Tibial artery (tissue), 4 donors: ENCODE results near the gene RAD51B.

Experiments
- DNase-seq, 2 donors: peaks; one replicate each; pipeline ENCODE4 v3.0.0-alpha.2; 2019
- H3K27ac ChIP-seq, 2 donors: fragments of 200-600 bp; sonication (generic) in 1 of 2; 1 replicate in 1 of 2; 2 replicates in 1 of 2; pipeline ENCODE4 v1.5.1; 2018 to 2019; ENCODE audit warnings: mild to moderate bottlenecking in 1 of 2
- H3K27me3 ChIP-seq, 2 donors: fragments of 200-600 bp; sonication (generic) in 1 of 2; one replicate each; pipeline versions ENCODE4 v1.5.1 to v1.6.0; 2016 to 2019
- H3K36me3 ChIP-seq, 3 donors: fragments of 200-600 bp; sonication (generic) in 2 of 3; one replicate each; pipeline ENCODE4 v1.5.1; 2016 to 2019; ENCODE audit warnings: mild to moderate bottlenecking in 2 of 3
- H3K4me1 ChIP-seq, 4 donors: fragments of 200-600 bp; sonication (generic) in 2 of 4; 1 replicate in 3 of 4; 2 replicates in 1 of 4; pipeline ENCODE4 v1.5.1; 2016 to 2019
- H3K4me3 ChIP-seq, 2 donors: fragments of 200-600 bp; sonication (generic) in 1 of 2; 1 replicate in 1 of 2; 2 replicates in 1 of 2; pipeline ENCODE4 v1.5.1; 2018 to 2019; ENCODE audit warnings: mild to moderate bottlenecking in 2 of 2
- H3K9me3 ChIP-seq, 3 donors: fragments of 200-600 bp; sonication (generic) in 1 of 3; one replicate each; pipeline ENCODE4 v1.5.1; 2016 to 2019
- intact Hi-C: fragments of 100-400 bp; cut with DNase I; formaldehyde crosslinking; loops from one replicate; pipeline ENCODE4 v1.15.0; 2023; ENCODE audit warnings: low total_unique reads
- TF ChIP-seq, protein P1 (sequence below), 2 experiments: fragments of 200-600 bp in 1 of 2; fragments of 450-650 bp in 1 of 2; IDR thresholded peaks; one replicate each; pipeline ENCODE4 v1.5.1; 2017 to 2019; ENCODE audit warnings: antibody characterized with exemption in 2 of 2, mild to moderate bottlenecking in 1 of 2, moderate library complexity in 1 of 2

The RAD51B gene

DNA sequence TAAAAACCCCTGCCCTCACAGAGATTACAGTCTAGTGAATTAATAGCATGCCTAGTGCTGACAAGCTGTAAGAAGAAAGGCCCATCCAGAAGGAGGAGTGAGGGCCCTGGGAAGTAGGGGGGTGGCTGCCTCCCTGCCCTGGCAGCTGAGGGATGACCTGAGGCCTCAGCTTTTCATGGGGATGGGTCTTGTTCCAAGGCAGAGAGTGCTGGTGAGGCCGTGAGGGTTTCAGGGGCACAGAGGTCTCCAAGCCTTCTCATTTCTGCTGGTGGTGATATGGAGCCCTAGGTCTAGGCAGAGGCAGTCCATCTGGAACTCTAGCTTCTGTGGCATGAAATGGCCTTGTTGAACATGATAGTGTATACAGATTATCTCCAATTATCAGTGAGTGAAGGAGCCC lies 858.9 kb downstream of the RAD51B start:
- TF ChIP-seq, protein P1, sequence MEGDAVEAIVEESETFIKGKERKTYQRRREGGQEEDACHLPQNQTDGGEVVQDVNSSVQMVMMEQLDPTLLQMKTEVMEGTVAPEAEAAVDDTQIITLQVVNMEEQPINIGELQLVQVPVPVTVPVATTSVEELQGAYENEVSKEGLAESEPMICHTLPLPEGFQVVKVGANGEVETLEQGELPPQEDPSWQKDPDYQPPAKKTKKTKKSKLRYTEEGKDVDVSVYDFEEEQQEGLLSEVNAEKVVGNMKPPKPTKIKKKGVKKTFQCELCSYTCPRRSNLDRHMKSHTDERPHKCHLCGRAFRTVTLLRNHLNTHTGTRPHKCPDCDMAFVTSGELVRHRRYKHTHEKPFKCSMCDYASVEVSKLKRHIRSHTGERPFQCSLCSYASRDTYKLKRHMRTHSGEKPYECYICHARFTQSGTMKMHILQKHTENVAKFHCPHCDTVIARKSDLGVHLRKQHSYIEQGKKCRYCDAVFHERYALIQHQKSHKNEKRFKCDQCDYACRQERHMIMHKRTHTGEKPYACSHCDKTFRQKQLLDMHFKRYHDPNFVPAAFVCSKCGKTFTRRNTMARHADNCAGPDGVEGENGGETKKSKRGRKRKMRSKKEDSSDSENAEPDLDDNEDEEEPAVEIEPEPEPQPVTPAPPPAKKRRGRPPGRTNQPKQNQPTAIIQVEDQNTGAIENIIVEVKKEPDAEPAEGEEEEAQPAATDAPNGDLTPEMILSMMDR (IDR thresholded peaks at IDR 0.05), result no peak

DNA sequence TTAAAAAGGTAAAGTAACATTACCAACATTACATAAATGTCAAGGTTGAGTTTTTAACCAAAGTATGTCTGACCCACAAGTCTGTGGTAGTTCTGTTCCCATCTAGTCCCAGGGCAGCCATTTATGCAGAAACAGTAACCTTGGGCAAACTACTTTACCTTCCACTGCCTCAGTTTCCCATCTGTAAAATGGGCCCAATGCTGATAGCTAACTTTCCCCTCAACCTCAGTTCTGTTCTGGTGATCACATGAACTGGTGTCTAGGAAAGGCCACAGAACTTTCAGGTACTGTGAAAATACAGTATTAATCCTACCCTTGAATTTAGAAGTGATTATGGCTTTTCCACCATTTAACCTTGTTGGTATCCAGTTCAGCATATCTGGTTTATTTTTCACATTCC lies 859.7 kb downstream of the RAD51B start:
- no peak overlapping the region for H3K27ac ChIP-seq
- TF ChIP-seq, protein P1 (IDR thresholded peaks at IDR 0.05), result no peak
- intact Hi-C loops, result no loop called here
- peak in 1 of 2 donors; percentile 1 for DNase-seq
- peaks cover 0 to 44% (median 39%) of the 10 kb centered on the region in 4 donors for H3K4me1 ChIP-seq
- no peaks in the 10 kb centered on the region for H3K27me3 ChIP-seq
- no peak overlapping the region for H3K4me3 ChIP-seq
- H3K9me3 ChIP-seq, result no peaks in the 10 kb centered on the region
- no peaks in the 10 kb centered on the region for H3K36me3 ChIP-seq

More for the DNA sequence above, 858.9 kb downstream of the RAD51B start:
- Histone ChIP-seq H3K4me3 (no peak overlapping the region), H3K27me3 (no peaks in the 10 kb centered on the region), H3K9me3 (no peaks in the 10 kb centered on the region), H3K4me1 (peaks cover 0 to 36% (median 32%) of the 10 kb centered on the region in 4 donors), H3K36me3 (no peaks in the 10 kb centered on the region), H3K27ac (no peak overlapping the region)
- DNase-seq, result peak in 1 of 2 donors; percentile 27
- intact Hi-C loops, result no loop called here

DNA sequence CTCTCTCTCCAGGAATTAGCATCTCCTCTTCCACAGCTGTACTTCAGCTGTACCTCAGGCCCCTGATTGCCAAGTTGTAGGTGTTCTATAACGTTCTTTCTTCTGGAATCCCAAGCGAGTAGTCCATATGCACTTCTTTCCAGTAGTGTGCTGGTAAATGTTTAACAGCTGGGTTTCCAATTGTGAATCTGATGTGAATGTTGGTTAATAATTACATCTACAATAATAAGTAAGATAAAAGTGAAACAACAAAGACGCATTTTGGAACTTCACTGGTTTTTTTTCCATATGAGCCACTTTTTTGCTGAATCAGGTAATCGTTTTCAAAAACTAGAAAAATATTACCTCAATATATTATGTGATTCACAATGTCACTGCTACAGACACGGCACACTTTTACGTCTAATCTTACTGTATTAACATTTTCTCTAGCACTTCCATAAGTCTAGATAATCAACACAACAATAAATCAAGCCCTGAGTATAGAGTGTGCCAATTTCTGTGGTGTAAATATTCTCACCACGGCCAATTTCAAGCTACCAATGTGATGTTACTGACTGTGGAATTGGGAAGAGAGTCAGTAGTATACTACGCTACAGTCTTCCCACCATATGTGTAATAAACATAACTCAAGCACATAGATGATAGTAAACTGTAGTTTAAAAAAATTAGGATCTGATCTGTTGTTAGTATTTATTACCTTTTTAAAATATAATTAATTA lies 860.3 kb downstream of the RAD51B start:
- intact Hi-C loops, result no loop called here
- DNase-seq, result no peak
- TF ChIP-seq, protein P1 (IDR thresholded peaks at IDR 0.05), result no peak
- H3K27me3 ChIP-seq, result no peaks in the 10 kb centered on the region
- no peaks in the 10 kb centered on the region for H3K36me3 ChIP-seq
- no peaks in the 10 kb centered on the region for H3K9me3 ChIP-seq
- peaks cover 0 to 50% (median 43%) of the 10 kb centered on the region in 4 donors for H3K4me1 ChIP-seq
- H3K4me3 ChIP-seq, result no peak overlapping the region
- peak overlapping the region; percentile 48 to 62 for H3K27ac ChIP-seq

DNA sequence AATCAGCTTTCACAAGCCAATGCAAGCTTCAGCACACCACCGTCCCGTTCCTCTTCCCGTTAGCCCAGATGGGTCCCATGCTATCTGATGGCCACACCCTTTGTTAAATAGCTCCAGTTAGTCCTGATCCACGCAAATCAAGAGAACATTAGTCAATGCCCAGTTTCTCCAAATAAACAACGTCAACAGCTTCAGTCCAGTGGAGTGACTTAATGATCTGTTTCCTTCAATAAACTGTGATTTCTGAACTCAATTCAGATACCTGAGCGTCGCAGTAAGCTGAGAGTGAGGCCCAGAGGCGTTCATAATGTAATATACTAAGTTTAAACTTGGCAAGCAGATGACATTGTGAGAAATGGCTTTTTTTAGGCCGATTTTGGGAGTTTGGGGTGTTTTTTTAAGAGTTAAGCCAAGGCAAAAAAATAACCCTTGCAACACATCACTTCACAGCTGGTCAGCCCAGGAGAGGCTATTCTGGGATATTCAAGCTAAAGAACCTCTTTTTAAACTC lies 861.0 kb downstream of the RAD51B start:
- DNase-seq, result peak; percentile 61 to 67
- Histone ChIP-seq H3K27ac (peak overlapping the region; percentile 48 to 62), H3K36me3 (no peaks in the 10 kb centered on the region), H3K4me3 (no peak overlapping the region), H3K4me1 (peaks cover 0 to 51% (median 43%) of the 10 kb centered on the region in 4 donors), H3K27me3 (no peaks in the 10 kb centered on the region), H3K9me3 (no peaks in the 10 kb centered on the region)
- TF ChIP-seq, protein P1 (IDR thresholded peaks at IDR 0.05), result no peak
- intact Hi-C loops, result no loop called here

DNA sequence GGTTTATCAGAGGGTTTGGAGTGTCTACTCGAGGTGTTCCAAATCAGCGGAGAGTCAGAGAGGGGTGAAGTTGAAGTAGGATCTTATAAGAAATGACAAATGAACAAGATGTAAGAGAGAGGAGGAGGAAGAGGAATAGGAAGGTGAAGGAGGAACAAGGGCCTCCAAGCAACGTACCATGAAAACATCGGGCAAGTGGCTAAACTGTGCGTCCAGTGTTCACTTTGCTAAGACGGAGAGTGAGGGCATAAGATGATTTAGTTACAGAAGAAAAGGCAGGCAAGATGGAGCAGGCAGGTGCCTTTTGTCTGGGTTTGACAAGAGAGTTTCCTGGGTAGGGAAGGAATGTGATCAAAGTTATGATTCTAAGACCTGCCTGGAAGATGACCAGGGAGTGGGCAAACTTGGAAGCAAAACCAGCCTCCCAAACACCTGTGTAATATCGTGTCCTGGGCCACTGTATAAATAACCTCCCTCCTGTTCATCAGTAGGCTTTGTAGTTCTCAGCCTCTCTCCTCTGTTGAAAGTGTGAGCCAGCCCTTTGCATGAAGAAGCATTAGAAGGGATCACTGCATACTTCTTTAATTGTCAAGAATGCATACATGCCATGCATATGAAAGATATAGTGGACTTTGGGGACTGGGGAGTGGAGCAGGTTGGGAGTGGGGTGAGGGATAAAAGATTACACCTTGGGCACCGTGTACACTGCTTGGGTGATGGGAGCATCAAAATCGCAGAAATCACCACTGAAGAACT lies 861.9 kb downstream of the RAD51B start:
- intact Hi-C loops, result no loop called here
- Histone ChIP-seq H3K27me3 (no peaks in the 10 kb centered on the region), H3K4me3 (no peak overlapping the region), H3K27ac (peak overlapping the region; percentile 48 to 62), H3K4me1 (peaks cover 0 to 51% (median 42%) of the 10 kb centered on the region in 4 donors), H3K9me3 (no peaks in the 10 kb centered on the region), H3K36me3 (no peaks in the 10 kb centered on the region)
- peak; percentile 16 for DNase-seq
- TF ChIP-seq, protein P1 (IDR thresholded peaks at IDR 0.05), result no peak
